PC-9 (cell line): ENCODE data around the gene COL15A1.

Experiments used
- EZH2 ChIP-seq: fragments of 200-600 bp; sonication (generic); IDR thresholded peaks from 2 replicates; pipeline ENCODE4 v1.8.0; 2017; ENCODE audit warnings: antibody characterized with exemption, low read depth
- TF ChIP-seq, protein P1 (sequence below): fragments of 200-600 bp; sonication (generic); conservative IDR thresholded peaks from 2 replicates; pipeline ENCODE4 v1.6.1; 2017; ENCODE audit warnings: mixed run types, antibody characterized with exemption, mild to moderate bottlenecking, moderate library complexity

DNA sequence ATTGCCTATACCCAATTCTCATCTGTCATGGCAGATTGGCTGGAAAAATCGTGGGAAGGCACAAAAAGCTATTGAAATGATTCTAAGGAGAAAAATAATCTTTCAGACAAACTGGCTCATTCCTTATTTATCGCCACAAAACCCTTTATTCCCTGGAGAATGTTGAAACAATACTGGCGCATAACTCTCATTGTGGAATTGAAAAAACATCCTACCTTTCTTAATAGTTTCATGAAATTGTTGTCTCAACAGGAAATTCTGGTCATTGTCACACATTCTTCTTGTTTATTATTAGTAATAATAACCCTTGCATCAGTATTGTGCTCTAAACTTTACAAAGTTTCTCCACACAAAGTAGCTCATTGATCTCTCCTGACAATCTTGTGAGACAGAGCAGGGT lies 48.9 kb upstream of the COL15A1 start:
- TF ChIP-seq, protein P1, sequence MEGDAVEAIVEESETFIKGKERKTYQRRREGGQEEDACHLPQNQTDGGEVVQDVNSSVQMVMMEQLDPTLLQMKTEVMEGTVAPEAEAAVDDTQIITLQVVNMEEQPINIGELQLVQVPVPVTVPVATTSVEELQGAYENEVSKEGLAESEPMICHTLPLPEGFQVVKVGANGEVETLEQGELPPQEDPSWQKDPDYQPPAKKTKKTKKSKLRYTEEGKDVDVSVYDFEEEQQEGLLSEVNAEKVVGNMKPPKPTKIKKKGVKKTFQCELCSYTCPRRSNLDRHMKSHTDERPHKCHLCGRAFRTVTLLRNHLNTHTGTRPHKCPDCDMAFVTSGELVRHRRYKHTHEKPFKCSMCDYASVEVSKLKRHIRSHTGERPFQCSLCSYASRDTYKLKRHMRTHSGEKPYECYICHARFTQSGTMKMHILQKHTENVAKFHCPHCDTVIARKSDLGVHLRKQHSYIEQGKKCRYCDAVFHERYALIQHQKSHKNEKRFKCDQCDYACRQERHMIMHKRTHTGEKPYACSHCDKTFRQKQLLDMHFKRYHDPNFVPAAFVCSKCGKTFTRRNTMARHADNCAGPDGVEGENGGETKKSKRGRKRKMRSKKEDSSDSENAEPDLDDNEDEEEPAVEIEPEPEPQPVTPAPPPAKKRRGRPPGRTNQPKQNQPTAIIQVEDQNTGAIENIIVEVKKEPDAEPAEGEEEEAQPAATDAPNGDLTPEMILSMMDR: no peak
- TF ChIP-seq EZH2: no peak
